ENCODE data around the gene RAX2. TPM values are rescaled to one million over a fixed set of nuclear protein-coding genes. Genes with fewer than 3 reads are reported as not detected.

The RAX2 gene
- total and polyA plus RNA-seq, 2 donors (not counting 3 experiments of a cell fraction or from before 2014, with no cell fraction given), result not detected

DNA sequence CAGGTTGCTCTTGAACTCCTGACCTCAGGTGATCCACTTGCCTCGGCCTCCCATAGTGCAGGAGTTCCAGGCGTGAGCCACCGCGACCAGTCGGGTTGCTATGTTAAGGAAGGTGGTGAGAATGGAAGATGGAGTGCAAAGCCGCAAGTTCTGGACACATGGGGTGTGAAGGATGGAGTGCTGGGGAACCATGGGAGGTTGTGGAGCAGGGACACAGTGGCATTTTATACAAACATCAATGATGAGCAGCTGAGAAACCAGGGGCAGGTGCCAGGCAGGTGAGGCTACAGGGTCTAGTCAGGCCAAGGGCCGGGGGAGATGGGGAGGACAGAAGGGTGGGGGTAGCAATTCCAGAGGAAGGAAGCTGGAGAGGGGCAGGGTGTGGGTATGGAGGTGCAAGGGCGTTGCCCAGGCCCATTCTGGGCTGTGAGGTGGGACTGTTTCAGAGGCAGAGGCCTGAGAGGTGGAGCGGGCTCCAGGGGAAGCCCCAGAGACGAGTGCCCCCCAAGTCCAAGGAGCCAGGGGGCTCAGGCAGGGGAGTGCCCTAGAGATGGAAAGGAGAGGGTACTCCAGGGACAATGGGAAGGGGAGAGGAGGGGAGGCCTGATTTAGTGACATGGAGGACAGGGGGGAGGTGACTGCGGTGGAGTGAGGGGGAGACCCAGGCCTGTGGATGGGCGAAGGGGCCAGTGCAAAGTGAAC lies 1.9 kb upstream of the RAX2 start:
- no peak overlapping the region for H3K9ac ChIP-seq (replicated peaks; ENCODE audit: extremely low read depth, insufficient read depth, low read length)
- H3K27me3 ChIP-seq (ENCODE audit: control insufficient read depth in 2 of 2, insufficient read depth in 2 of 2, low read length in 2 of 2), result no peaks in the 10 kb centered on the region
- DNase-seq (ENCODE audit: low read depth, low spot score), result no peak
- TF ChIP-seq MYC (IDR thresholded peaks at IDR 0.05; ENCODE audit: low read depth, low read length), result no peak
- no peak for TF ChIP-seq CTCF (IDR thresholded peaks at IDR 0.05; ENCODE audit: extremely low read depth in 1 of 2, insufficient read depth in 1 of 2, low read depth in 1 of 2, low read length in 2 of 2)
- no peak for TF ChIP-seq EZH2 (IDR thresholded peaks at IDR 0.05; ENCODE audit: borderline replicate concordance, low read depth, low read length, severe bottlenecking)
- TF ChIP-seq, protein P1, sequence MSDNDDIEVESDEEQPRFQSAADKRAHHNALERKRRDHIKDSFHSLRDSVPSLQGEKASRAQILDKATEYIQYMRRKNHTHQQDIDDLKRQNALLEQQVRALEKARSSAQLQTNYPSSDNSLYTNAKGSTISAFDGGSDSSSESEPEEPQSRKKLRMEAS (IDR thresholded peaks at IDR 0.05; ENCODE audit: insufficient read depth, insufficient read length), result no peak
- TF ChIP-seq POLR2AphosphoS5 (IDR thresholded peaks at IDR 0.05; ENCODE audit: insufficient read depth, low read depth, low read length), result no peak
- TF ChIP-seq FOS (IDR thresholded peaks at IDR 0.05; ENCODE audit: borderline replicate concordance, insufficient read depth, low read length), result no peak
- no peak for TF ChIP-seq POLR2A (IDR thresholded peaks at IDR 0.05; ENCODE audit: low read depth, low read length)
- no peak for TF ChIP-seq GATA2 (IDR thresholded peaks at IDR 0.05; ENCODE audit: insufficient read depth, insufficient read length, low read depth, low read length)
- no peak for TF ChIP-seq JUN (IDR thresholded peaks at IDR 0.05; ENCODE audit: borderline replicate concordance, insufficient read depth, insufficient read length, low read depth)
- no peak overlapping the region for H3K4me3 ChIP-seq (replicated peaks in 1 of 3; ENCODE audit: insufficient read depth in 1 of 3, low read depth in 1 of 3, low read length in 3 of 3)
- no TSS peak for BruUV-seq (replicated peaks)
- intact Hi-C loops (cut with micrococcal nuclease), result no loop called here
- no peaks in the 10 kb centered on the region for H3K9me1 ChIP-seq (replicated peaks; ENCODE audit: control insufficient read depth, extremely low read depth, insufficient read depth, low read length)
- H4K20me1 ChIP-seq (replicated peaks; ENCODE audit: control insufficient read depth, extremely low read depth, insufficient read depth, low read length), result no peaks in the 10 kb centered on the region
- H3K4me2 ChIP-seq (ENCODE audit: insufficient read depth, low read length), result no peak overlapping the region
- CTCF ChIA-PET, result no interaction called here
- H2AFZ ChIP-seq (ENCODE audit: low read depth, low read length), result no peak overlapping the region
- no peak overlapping the region for H3K27ac ChIP-seq (ENCODE audit: insufficient read depth, low read depth, low read length)
- no peak for FAIRE-seq
- H3K9me3 ChIP-seq (replicated peaks; ENCODE audit: control insufficient read depth, insufficient read depth, low read length), result no peaks in the 10 kb centered on the region
- dilution Hi-C loops (cut with MboI; ENCODE audit: extremely low pct_ligation_motif_present, low sequenced_read_pairs), result no loop called here
- POLR2A ChIA-PET, result no interaction called here
- no peaks in the 10 kb centered on the region for H3K4me1 ChIP-seq (ENCODE audit: control insufficient read depth, extremely low read depth, insufficient read depth, low read length)
- no peaks in the 10 kb centered on the region for H3K79me2 ChIP-seq (ENCODE audit: control insufficient read depth, insufficient read depth, low read length)
- no peaks in the 10 kb centered on the region for H3K36me3 ChIP-seq (ENCODE audit: control insufficient read depth in 2 of 2, extremely low read depth in 1 of 2, insufficient read depth in 2 of 2, low read length in 2 of 2)
